ENCODE data around the gene SAP30BP. TPM values are rescaled to one million over a fixed set of nuclear protein-coding genes. Genes with fewer than 3 reads are reported as not detected.

Gene SAP30BP
- total and polyA plus RNA-seq, 2 of the 13 experiments (the other 11 are each of a cell fraction or from before 2014, with no cell fraction given) = 67.7 to 99.4 TPM

DNA sequence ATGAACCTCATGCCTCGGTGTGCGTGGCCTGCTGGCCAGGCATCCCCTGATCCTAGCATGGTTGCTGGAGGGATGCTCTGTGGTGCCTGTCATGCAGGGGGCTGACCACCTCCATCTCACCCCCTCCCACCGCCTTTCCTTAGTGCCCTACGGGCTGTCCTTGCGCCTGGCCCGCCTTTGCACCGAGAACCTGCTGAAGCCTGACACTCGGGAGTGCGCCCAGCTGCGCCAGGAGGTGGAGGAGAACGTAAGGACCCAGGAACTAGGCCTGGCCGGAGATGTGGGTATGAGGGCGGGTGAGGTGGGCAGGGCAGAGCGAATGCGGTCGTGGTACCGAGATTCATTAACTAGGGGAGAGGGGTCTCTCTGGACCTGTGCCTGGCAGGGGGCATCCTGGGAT, 73.1 kb downstream of the SAP30BP start:
- H3K27ac ChIP-seq (ENCODE audit: extremely low read length, insufficient read depth, low read length) = no peak overlapping the region
- no peak for FAIRE-seq
- H3K4me2 ChIP-seq (ENCODE audit: low read depth, low read length) = peak overlapping the region; percentile 59
- H3K79me2 ChIP-seq (ENCODE audit: insufficient read depth, low read length) = no peaks in the 10 kb centered on the region
- no peak for DNase-seq (ENCODE audit: low spot score)
- no peaks in the 10 kb centered on the region for H3K9me3 ChIP-seq (ENCODE audit: low read length)
- TF ChIP-seq ARNT (IDR thresholded peaks at IDR 0.05) (no peak), HOXD1 (CRISPR knock-in tag; IDR thresholded peaks at IDR 0.05) (no peak), BORCS8-MEF2B (CRISPR knock-in tag; IDR thresholded peaks at IDR 0.05) (no peak), FOXM1 (CRISPR knock-in tag; IDR thresholded peaks at IDR 0.05) (no peak), YEATS4 (CRISPR knock-in tag; IDR thresholded peaks at IDR 0.05; ENCODE audit: borderline replicate concordance) (no peak), HHEX (CRISPR knock-in tag; IDR thresholded peaks at IDR 0.05) (no peak)
- TF ChIP-seq, protein P1, sequence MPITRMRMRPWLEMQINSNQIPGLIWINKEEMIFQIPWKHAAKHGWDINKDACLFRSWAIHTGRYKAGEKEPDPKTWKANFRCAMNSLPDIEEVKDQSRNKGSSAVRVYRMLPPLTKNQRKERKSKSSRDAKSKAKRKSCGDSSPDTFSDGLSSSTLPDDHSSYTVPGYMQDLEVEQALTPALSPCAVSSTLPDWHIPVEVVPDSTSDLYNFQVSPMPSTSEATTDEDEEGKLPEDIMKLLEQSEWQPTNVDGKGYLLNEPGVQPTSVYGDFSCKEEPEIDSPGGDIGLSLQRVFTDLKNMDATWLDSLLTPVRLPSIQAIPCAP (CRISPR knock-in tag; IDR thresholded peaks at IDR 0.05; ENCODE audit: low read depth) = no peak
- ATAC-seq = 0 out of 3 replicates have a peak, but pooled peaks have one; percentile 2
- peaks cover 39% of the 10 kb centered on the region for H3K4me1 ChIP-seq (ENCODE audit: insufficient read depth, low read length)
- H4K20me1 ChIP-seq (ENCODE audit: insufficient read depth, low read length) = no peaks in the 10 kb centered on the region
- peak overlapping the region in 1 of 3 experiments; percentile 49; a peak in 1 of 6 replicates for H3K4me3 ChIP-seq (replicated peaks in 1 of 3; ENCODE audit: insufficient read depth in 1 of 3, low read depth in 2 of 3, low read length in 3 of 3)
- peaks cover 0 to 4% of the 10 kb centered on the region in 2 experiments; a peak in 2 of 5 replicates for H3K27me3 ChIP-seq (ENCODE audit: control insufficient read depth in 1 of 2, insufficient read depth in 2 of 2, low read length in 2 of 2)
- intact Hi-C loops (cut with micrococcal nuclease; ENCODE audit: unreplicated experiment) (no loop called here), in situ Hi-C loops (cut with HindIII; ENCODE audit: extremely low pct_ligation_motif_present, low pct_unique_long_range_greater_than_20kb) (no loop called here)
- H3K36me3 ChIP-seq (replicated peaks in 1 of 2; ENCODE audit: control insufficient read depth in 1 of 2, insufficient read depth in 2 of 2, low read length in 2 of 2) = no peaks in the 10 kb centered on the region
- ChIA-PET POLR2A (interaction anchor here (0.9 kb wide), 1 partner anchor 40 kb away, joined by 3 read pairs; no protein-coding TSS in a partner anchor), CTCF (ENCODE audit: low intra/inter-chr PET ratio, low total read pairs) (interaction anchor here (1.2 kb wide), 1 partner anchor 66 kb away, joined by 3 read pairs; no protein-coding TSS in a partner anchor)
- 62% methylated on average over 16 of the region's 17 CpGs for WGBS (ENCODE audit: low lambda C conversion rate)
- peak overlapping the region; percentile 50 for H3K9ac ChIP-seq (ENCODE audit: insufficient read depth, low read depth, low read length)
- no peak overlapping the region for H2AFZ ChIP-seq (ENCODE audit: low read length)
- BruUV-seq (replicated peaks) = no TSS peak

DNA sequence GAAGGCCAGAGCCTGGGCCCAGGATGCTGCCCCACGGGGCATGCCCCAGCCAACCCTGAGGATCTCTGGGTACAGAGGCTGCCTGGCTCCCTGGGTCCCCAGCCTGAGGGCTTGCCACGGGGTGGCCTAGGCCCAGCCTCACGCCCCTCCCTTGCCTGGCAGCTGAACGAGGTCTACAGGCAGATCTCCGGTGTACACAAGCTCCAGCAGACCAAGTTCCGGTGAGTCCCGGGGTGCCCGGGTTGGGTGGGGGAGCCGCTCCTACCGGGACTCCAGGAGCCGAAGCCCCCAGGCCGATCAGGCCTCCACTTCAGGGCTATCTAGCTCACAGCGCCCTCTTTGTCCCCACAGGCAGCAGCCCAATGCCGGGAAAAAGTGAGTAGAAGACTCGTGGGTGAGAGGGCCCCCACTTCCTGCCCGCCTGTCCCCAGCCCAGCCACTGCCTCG, 73.5 kb downstream of the SAP30BP start:
- peak overlapping the region; percentile 50 for H3K9ac ChIP-seq (ENCODE audit: insufficient read depth, low read depth, low read length)
- TF ChIP-seq FOXA1 (IDR thresholded peaks at IDR 0.05) (no peak), FOXA1 (CRISPR knock-in tag; IDR thresholded peaks at IDR 0.05) (0 out of 2 replicates have a peak, but pooled peaks have one; percentile 33)
- TF ChIP-seq, protein P2, sequence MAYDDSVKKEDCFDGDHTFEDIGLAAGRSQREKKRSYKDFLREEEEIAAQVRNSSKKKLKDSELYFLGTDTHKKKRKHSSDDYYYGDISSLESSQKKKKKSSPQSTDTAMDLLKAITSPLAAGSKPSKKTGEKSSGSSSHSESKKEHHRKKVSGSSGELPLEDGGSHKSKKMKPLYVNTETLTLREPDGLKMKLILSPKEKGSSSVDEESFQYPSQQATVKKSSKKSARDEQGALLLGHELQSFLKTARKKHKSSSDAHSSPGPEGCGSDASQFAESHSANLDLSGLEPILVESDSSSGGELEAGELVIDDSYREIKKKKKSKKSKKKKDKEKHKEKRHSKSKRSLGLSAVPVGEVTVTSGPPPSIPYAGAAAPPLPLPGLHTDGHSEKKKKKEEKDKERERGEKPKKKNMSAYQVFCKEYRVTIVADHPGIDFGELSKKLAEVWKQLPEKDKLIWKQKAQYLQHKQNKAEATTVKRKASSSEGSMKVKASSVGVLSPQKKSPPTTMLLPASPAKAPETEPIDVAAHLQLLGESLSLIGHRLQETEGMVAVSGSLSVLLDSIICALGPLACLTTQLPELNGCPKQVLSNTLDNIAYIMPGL (CRISPR knock-in tag; IDR thresholded peaks at IDR 0.05; ENCODE audit: borderline replicate concordance in 1 of 2, low read depth in 1 of 2) = peak in 1 of 2 experiments; percentile 66; a peak in 1 of 4 replicates
- TF ChIP-seq, protein P3, sequence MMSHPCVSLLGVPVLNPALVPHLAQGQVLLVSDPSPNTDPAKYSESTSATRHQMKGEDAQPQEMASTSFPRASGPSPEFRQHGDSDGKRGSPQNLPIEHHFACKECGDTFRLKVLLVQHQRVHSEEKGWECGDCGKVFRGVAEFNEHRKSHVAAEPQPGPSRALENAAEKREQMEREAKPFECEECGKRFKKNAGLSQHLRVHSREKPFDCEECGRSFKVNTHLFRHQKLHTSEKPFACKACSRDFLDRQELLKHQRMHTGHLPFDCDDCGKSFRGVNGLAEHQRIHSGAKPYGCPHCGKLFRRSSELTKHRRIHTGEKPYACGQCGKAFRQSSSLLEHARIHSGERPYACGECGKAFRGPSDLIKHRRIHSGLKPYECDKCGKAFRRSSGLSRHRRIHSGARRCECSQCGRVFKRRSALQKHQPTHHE (CRISPR knock-in tag; IDR thresholded peaks at IDR 0.05; ENCODE audit: borderline replicate concordance) = 0 out of 2 replicates have a peak, but pooled peaks have one; percentile 57
- TF ChIP-seq, protein P4, sequence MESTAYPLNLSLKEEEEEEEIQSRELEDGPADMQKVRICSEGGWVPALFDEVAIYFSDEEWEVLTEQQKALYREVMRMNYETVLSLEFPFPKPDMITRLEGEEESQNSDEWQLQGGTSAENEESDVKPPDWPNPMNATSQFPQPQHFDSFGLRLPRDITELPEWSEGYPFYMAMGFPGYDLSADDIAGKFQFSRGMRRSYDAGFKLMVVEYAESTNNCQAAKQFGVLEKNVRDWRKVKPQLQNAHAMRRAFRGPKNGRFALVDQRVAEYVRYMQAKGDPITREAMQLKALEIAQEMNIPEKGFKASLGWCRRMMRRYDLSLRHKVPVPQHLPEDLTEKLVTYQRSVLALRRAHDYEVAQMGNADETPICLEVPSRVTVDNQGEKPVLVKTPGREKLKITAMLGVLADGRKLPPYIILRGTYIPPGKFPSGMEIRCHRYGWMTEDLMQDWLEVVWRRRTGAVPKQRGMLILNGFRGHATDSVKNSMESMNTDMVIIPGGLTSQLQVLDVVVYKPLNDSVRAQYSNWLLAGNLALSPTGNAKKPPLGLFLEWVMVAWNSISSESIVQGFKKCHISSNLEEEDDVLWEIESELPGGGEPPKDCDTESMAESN (CRISPR knock-in tag; conservative IDR thresholded peaks at IDR 0.05) = 0 out of 2 replicates have a peak, but pooled peaks have one; percentile 20

More for the DNA sequence above, 73.5 kb downstream of the SAP30BP start:
- Histone ChIP-seq H3K4me2 (ENCODE audit: low read depth, low read length) (peak overlapping the region; percentile 59), H3K27me3 (ENCODE audit: control insufficient read depth in 1 of 2, insufficient read depth in 2 of 2, low read length in 2 of 2) (peaks cover 0 to 4% of the 10 kb centered on the region in 2 experiments; a peak in 2 of 5 replicates), H3K9me3 (ENCODE audit: low read length) (no peaks in the 10 kb centered on the region), H4K20me1 (ENCODE audit: insufficient read depth, low read length) (no peaks in the 10 kb centered on the region), H3K27ac (ENCODE audit: extremely low read length, insufficient read depth, low read length) (no peak overlapping the region), H2AFZ (ENCODE audit: low read length) (no peak overlapping the region), H3K4me1 (ENCODE audit: insufficient read depth, low read length) (peaks cover 39% of the 10 kb centered on the region), H3K79me2 (ENCODE audit: insufficient read depth, low read length) (no peaks in the 10 kb centered on the region), H3K36me3 (replicated peaks in 1 of 2; ENCODE audit: control insufficient read depth in 1 of 2, insufficient read depth in 2 of 2, low read length in 2 of 2) (no peaks in the 10 kb centered on the region), H3K4me3 (replicated peaks in 1 of 3; ENCODE audit: insufficient read depth in 1 of 3, low read depth in 2 of 3, low read length in 3 of 3) (peak overlapping the region in 2 of 3 experiments; percentile 11 to 49; a peak in 3 of 6 replicates)
- POLR2A ChIA-PET = interaction anchor here (0.9 kb wide), 1 partner anchor 39 kb away, joined by 3 read pairs; no protein-coding TSS in a partner anchor
- WGBS (ENCODE audit: low lambda C conversion rate) = 26% methylated on average over 3 of the region's 17 CpGs
- no TSS peak for BruUV-seq (replicated peaks)
- DNase-seq (ENCODE audit: low spot score) (no peak), FAIRE-seq (no peak), ATAC-seq (peak; percentile 49)
- in situ Hi-C loops (cut with HindIII; ENCODE audit: extremely low pct_ligation_motif_present, low pct_unique_long_range_greater_than_20kb) (no loop called here), intact Hi-C loops (cut with micrococcal nuclease; ENCODE audit: unreplicated experiment) (no loop called here)
- CTCF ChIA-PET (ENCODE audit: low intra/inter-chr PET ratio, low total read pairs) = interaction anchor here (1.2 kb wide), 1 partner anchor 66 kb away, joined by 3 read pairs; no protein-coding TSS in a partner anchor
